Bronchial epithelial cell (primary cell): ENCODE results near the gene MTHFR. TPM values are rescaled to one million over a fixed set of nuclear protein-coding genes. Genes with fewer than 3 reads are reported as not detected.

Experiments
- DNase-seq: peaks from one replicate; pipeline ENCODE4 v3.0.0-alpha.2; 2010; ENCODE audit warnings: low read depth
- FAIRE-seq: peaks from 2 replicates; lab custom pipeline; 2011; peaks lifted over from hg19 to GRCh38; lab: Jason Lieb, UNC
- H3K27me3 ChIP-seq: 2 replicates; pipeline ENCODE4 v1.5.1; 2011; ENCODE audit warnings: low read length; ENCODE audit not compliant: control insufficient read depth, insufficient read depth
- H3K36me3 ChIP-seq: 2 replicates; pipeline ENCODE4 v1.5.1; 2011; ENCODE audit warnings: low read length; ENCODE audit not compliant: control insufficient read depth, insufficient read depth
- H3K4me3 ChIP-seq: 2 replicates; pipeline ENCODE4 v1.5.1; 2011; ENCODE audit warnings: mild to moderate bottlenecking, low read depth, low read length, control low read depth
- CTCF ChIP-seq: IDR thresholded peaks from 2 replicates; pipeline ENCODE4 v1.5.1; 2011; ENCODE audit warnings: mild to moderate bottlenecking, moderate library complexity, low read length, control low read depth, inconsistent platforms; ENCODE audit not compliant: insufficient read depth, severe bottlenecking
- total RNA-seq: library from RNA; depleted of rRNA; stranded (reverse); fragments of >200 nt; gene quantifications from 2 replicates; pipeline ENCODE4 v1.2.1, GENCODE V29; 2014

Gene MTHFR
- 16.3 and 21.6 TPM in 2 replicates for total RNA-seq

GRCh38 chr1:11805422-11806306 is at the start of gene MTHFR, which contains the start of gene CLCN6:
Gene MTHFR, minus strand, starts transcription at chr1:11805964. Its CDS starts 2,848 bp downstream, at chr1:11803116.
Gene CLCN6, plus strand, starts transcription at chr1:11806191. Its CDS starts 72 bp downstream, at chr1:11806263.
- H3K27me3 ChIP-seq, result no peaks in the 10 kb centered on the region
- FAIRE-seq (no peak), DNase-seq (peak; percentile 96)
- H3K4me3 ChIP-seq, result peak within 1 kb of the TSS; percentile 79
- TF ChIP-seq CTCF, result no peak
- peaks cover 7% of the 10 kb centered on the region for H3K36me3 ChIP-seq

DNA sequence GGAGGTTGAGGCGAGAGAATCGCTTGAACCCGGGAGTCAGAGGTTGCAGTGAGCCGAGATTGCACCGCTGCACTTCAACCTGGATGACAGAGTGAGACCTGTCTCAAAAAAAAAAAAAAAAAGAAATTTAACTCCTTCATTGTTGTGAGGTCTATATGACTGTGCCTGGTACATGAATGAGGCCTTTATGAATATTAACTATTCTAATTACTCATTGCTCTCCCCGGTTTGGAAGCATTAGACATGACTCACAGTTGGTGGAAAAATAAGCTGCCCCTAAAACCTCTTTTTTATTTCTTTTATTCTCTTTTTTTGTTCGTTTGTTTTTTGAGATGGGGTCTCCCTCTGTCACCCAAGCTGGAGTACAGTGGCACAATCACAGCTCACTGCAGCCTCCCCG is 49.7 kb upstream of the MTHFR start:
- Histone ChIP-seq H3K27me3 (peaks cover 24% of the 10 kb centered on the region), H3K36me3 (no peaks in the 10 kb centered on the region), H3K4me3 (no peak overlapping the region)
- TF ChIP-seq CTCF, result no peak
- DNase-seq (peak; percentile 39), FAIRE-seq (no peak)

DNA sequence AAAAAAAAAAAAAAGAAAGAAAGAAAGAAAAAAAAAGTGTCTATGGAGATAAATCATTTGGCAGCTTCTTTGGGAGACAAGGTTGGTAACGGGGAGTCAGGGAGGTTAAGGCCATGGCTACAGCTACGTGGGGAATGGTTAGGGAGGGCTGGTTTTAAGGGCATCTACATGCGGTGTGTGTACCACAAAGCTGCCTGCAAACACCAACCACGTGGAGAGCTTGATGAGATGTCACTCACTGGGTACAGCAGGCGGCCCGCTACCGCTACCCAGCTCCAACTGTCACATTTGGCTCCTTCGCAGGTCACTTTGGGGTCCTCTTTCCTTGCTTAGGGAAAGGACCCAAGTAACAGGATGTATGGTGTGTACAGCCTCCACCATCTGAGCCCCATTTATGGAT is 48.8 kb upstream of the MTHFR start:
- DNase-seq (no peak), FAIRE-seq (no peak)
- TF ChIP-seq CTCF, result no peak
- no peaks in the 10 kb centered on the region for H3K36me3 ChIP-seq
- no peak overlapping the region for H3K4me3 ChIP-seq
- H3K27me3 ChIP-seq, result peaks cover 19% of the 10 kb centered on the region

- FAIRE-seq, result no peak
- H3K36me3 ChIP-seq, result no peaks in the 10 kb centered on the region
- no peaks in the 10 kb centered on the region for H3K27me3 ChIP-seq
- H3K4me3 ChIP-seq, result no peak overlapping the region
- no peak for DNase-seq
- TF ChIP-seq CTCF, result no peak
These were observed 45.4 kb upstream of the MTHFR start for GRCh38 chr1:11851180-11851579.

GRCh38 chr1:11850156-11850555 is 44.4 kb upstream of the MTHFR start:
- no peak overlapping the region for H3K4me3 ChIP-seq
- FAIRE-seq (no peak), DNase-seq (no peak)
- H3K27me3 ChIP-seq, result no peaks in the 10 kb centered on the region
- peaks cover 3% of the 10 kb centered on the region for H3K36me3 ChIP-seq
- no peak for TF ChIP-seq CTCF
